Peyer's patch (tissue), 4 donors: ENCODE measurements around the gene CDH26.

Source experiments
- CTCF ChIP-seq, 6 experiments: fragments of 450-650 bp in 4 of 6; fragments of 200-600 bp in 2 of 6; sonication (generic) in 1 of 6; IDR thresholded peaks; one replicate each; pipeline ENCODE4 v1.5.1; 2017 to 2019; ENCODE audit warnings: antibody characterized with exemption in 6 of 6, mild to moderate bottlenecking in 3 of 6, moderate library complexity in 1 of 6
- POLR2A ChIP-seq, 2 donors: fragments of 450-650 bp; IDR thresholded peaks; one replicate each; pipeline ENCODE4 v1.5.1; 2017; ENCODE audit warnings: antibody characterized with exemption in 2 of 2, mild to moderate bottlenecking in 2 of 2, moderate library complexity in 2 of 2

DNA sequence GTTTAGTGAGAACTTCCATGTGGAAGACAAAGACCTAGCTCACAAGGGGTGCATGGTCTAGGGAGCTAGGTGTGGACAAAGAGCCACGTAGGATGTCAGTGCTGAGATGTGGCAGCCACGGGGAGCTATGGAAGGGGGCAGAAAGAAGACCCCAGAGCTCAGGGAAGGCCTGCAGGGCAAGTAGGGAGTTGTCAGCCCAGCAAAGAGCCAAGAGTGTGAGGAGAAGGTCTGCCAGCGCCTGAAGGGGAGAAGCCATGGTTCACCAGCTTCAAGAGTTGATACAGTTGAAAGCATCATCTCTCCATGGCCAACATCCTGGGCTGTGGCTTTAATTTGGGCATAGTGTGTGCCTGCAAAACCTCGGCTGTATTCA, 95.6 kb downstream of the CDH26 start:
- TF ChIP-seq CTCF (IDR thresholded peaks at IDR 0.05), result no peak
- no peak for TF ChIP-seq POLR2A (IDR thresholded peaks at IDR 0.05)
